Measurements from ENCODE around the gene NAV3.

Gene NAV3

DNA sequence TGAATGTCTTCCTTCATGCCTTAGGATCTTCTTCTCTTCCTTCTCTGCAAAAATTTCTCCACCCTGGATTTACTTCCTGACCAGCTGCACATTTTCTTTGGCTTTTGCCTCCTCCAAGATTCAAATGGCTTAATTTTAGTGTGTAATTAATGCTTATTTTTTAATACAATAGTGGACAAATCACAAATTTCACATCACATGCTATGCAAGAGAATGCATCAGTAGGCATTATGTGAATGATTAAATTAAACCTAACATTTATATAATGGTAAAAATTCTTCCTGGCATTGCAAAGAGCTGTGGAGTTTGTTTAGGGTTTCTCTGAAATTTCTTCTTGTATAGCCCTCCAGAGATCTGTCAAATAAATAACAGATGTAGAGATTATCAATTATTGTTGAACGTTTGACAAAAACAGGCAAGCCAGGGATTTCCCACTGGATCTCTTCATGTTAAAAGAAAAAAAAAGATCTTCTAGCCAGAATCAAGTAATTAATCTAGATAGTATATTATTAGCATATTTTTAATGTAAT, 84.4 kb downstream of the NAV3 start:
- H3K36me3 ChIP-seq = no peaks in the 10 kb centered on the region
- no peak overlapping the region for H3K27ac ChIP-seq
- no peak for DNase-seq
- no peaks in the 10 kb centered on the region for H3K27me3 ChIP-seq (ENCODE audit: insufficient read depth, low read depth, severe bottlenecking)
- H3K4me3 ChIP-seq (ENCODE audit: low read depth, low read length) = no peak overlapping the region
- no peaks in the 10 kb centered on the region for H3K9me3 ChIP-seq (ENCODE audit: severe bottlenecking)
- TF ChIP-seq, protein P1, sequence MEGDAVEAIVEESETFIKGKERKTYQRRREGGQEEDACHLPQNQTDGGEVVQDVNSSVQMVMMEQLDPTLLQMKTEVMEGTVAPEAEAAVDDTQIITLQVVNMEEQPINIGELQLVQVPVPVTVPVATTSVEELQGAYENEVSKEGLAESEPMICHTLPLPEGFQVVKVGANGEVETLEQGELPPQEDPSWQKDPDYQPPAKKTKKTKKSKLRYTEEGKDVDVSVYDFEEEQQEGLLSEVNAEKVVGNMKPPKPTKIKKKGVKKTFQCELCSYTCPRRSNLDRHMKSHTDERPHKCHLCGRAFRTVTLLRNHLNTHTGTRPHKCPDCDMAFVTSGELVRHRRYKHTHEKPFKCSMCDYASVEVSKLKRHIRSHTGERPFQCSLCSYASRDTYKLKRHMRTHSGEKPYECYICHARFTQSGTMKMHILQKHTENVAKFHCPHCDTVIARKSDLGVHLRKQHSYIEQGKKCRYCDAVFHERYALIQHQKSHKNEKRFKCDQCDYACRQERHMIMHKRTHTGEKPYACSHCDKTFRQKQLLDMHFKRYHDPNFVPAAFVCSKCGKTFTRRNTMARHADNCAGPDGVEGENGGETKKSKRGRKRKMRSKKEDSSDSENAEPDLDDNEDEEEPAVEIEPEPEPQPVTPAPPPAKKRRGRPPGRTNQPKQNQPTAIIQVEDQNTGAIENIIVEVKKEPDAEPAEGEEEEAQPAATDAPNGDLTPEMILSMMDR (IDR thresholded peaks at IDR 0.05; ENCODE audit: low read depth, low read length) = no peak

DNA sequence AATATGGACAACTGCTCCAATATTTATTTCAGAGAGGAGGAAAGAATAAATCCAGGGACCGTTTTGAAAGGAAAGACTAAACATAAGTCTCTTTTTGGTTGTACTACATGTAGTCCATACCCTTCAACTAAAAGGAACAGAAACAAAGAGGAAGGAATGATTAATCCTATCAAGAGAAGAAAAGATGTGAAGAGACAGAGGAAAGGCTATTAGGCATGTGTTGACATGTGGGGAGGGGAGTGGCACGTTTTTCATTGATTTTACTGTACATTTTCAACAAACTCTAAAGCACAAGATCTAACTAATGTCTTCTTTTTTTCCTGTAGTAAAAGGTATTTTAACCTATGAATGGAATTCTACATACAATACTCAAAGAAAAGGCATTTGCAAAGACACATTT, 85.6 kb downstream of the NAV3 start:
- Histone ChIP-seq H3K9me3 (ENCODE audit: severe bottlenecking) (no peaks in the 10 kb centered on the region), H3K27me3 (ENCODE audit: insufficient read depth, low read depth, severe bottlenecking) (no peaks in the 10 kb centered on the region), H3K36me3 (no peaks in the 10 kb centered on the region), H3K4me3 (ENCODE audit: low read depth, low read length) (no peak overlapping the region), H3K27ac (no peak overlapping the region)
- DNase-seq = no peak
- TF ChIP-seq, protein P1 (IDR thresholded peaks at IDR 0.05; ENCODE audit: low read depth, low read length) = no peak

DNA sequence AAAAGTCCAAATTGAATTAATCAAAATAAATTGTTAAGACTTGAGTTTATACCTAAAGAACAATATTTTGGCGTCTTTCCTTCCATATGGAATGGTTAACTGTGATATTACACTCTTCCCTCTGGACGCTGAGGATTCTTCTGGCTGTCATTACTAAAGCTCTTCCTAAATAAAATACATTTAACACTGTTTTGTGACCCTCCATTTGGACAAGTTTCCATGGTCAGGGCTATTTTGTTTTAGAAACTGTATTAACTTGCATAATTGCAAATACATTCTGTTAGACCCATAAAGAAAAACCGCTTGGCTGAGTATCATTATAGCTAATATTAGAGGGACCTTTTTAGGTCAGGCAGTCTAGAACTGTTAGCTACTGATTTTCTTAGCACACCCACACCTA, 87.4 kb downstream of the NAV3 start:
- TF ChIP-seq, protein P1 (IDR thresholded peaks at IDR 0.05; ENCODE audit: low read depth, low read length) = no peak
- H3K27me3 ChIP-seq (ENCODE audit: insufficient read depth, low read depth, severe bottlenecking) = no peaks in the 10 kb centered on the region
- DNase-seq = no peak

DNA sequence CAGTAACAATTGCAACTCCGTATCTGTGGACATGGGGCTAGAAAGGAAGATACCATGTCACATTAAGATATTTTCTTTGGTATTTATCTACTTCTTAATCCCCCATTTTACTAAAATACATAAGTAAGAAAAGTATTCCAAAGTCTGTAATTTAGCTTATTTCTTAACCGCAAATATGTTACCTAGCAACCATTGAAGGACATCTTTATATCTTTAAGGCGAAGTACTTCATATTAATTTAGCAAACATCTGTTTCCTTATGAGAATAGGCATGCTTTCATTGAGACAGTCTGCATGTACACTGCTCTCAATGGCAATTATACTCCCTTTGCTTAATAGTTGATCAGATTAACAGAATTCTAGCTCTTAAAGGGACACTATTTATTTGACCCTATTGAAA, 88.8 kb downstream of the NAV3 start:
- H3K27ac ChIP-seq = no peak overlapping the region
- no peak overlapping the region for H3K4me3 ChIP-seq (ENCODE audit: low read depth, low read length)
- TF ChIP-seq, protein P1 (IDR thresholded peaks at IDR 0.05; ENCODE audit: low read depth, low read length) = no peak
- DNase-seq = no peak
- no peaks in the 10 kb centered on the region for H3K27me3 ChIP-seq (ENCODE audit: insufficient read depth, low read depth, severe bottlenecking)
- H3K36me3 ChIP-seq = no peaks in the 10 kb centered on the region
- H3K9me3 ChIP-seq (ENCODE audit: severe bottlenecking) = no peaks in the 10 kb centered on the region

More for the DNA sequence above, 87.4 kb downstream of the NAV3 start:
- H3K9me3 ChIP-seq (ENCODE audit: severe bottlenecking) = no peaks in the 10 kb centered on the region
- H3K27ac ChIP-seq = no peak overlapping the region
- H3K4me3 ChIP-seq (ENCODE audit: low read depth, low read length) = no peak overlapping the region
- no peaks in the 10 kb centered on the region for H3K36me3 ChIP-seq

DNA sequence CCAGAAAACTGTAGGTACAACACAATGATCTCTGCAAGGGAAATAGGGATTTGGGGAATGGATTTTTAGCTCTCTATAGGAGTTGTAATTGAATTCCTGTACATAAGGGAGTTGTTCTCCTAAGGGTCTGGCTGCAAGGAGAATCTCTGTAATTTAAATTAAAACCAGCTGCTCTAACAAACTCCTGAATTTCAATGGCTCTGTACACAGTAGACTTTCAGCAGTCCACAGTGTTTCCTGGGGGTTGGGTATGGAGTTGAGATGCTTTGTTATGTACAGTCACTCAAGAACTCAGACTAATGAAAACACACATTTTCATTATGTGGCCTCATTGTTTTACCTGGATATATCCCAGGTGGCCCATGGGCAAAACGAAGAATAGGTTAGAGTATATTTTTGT, 93.2 kb downstream of the NAV3 start:
- H3K36me3 ChIP-seq = no peaks in the 10 kb centered on the region
- TF ChIP-seq, protein P1 (IDR thresholded peaks at IDR 0.05; ENCODE audit: low read depth, low read length) = no peak
- no peak overlapping the region for H3K27ac ChIP-seq
- H3K9me3 ChIP-seq (ENCODE audit: severe bottlenecking) = no peaks in the 10 kb centered on the region
- DNase-seq = no peak
- H3K27me3 ChIP-seq (ENCODE audit: insufficient read depth, low read depth, severe bottlenecking) = no peaks in the 10 kb centered on the region
- no peak overlapping the region for H3K4me3 ChIP-seq (ENCODE audit: low read depth, low read length)

DNA sequence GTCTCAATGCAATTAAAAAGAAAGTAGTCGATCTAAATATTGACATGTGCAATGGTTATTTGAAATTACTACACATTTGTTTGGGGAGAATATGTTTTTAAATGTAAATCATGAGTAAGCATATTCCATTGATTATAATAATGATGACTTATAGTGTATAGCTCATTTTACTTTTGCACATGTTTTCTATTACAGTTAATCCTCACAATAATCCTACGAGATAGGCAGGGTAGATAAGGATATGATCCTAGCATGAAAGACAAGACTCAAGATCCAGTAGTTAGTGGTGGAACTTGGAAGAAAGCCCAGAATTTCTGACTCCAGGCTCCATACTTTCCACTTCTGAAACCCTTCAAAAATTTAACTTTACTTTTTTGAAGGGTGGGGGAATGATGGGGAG, 94.0 kb downstream of the NAV3 start:
- H3K4me3 ChIP-seq (ENCODE audit: low read depth, low read length) = no peak overlapping the region
- H3K27ac ChIP-seq = no peak overlapping the region
- H3K9me3 ChIP-seq (ENCODE audit: severe bottlenecking) = no peaks in the 10 kb centered on the region
- no peaks in the 10 kb centered on the region for H3K27me3 ChIP-seq (ENCODE audit: insufficient read depth, low read depth, severe bottlenecking)
- no peaks in the 10 kb centered on the region for H3K36me3 ChIP-seq
- no peak for DNase-seq
- TF ChIP-seq, protein P1 (IDR thresholded peaks at IDR 0.05; ENCODE audit: low read depth, low read length) = no peak
